ENCODE results near the gene LNX1. TPM values are rescaled to one million over a fixed set of nuclear protein-coding genes. Genes with fewer than 3 reads are reported as not detected.

The LNX1 gene
- total and polyA plus RNA-seq, 2 of the 8 experiments (the other 6 are each of a cell fraction or from before 2014, with no cell fraction given) = 2.7 to 3.8 TPM

GRCh38 chr4:53598483-53598882 is 7.2 kb upstream of the LNX1 start (continued):
- TF ChIP-seq CBX8 (IDR thresholded peaks at IDR 0.05; ENCODE audit: borderline replicate concordance, low read depth, low read length) (no peak), POLR2A (IDR thresholded peaks at IDR 0.05; ENCODE audit: control extremely low read depth in 1 of 2, low read depth in 2 of 2, low read length in 2 of 2) (no peak), JUN (IDR thresholded peaks at IDR 0.05; ENCODE audit: low read depth, low read length) (no peak), HDAC6 (IDR thresholded peaks at IDR 0.05; ENCODE audit: low read depth, low read length) (no peak), SUZ12 (IDR thresholded peaks at IDR 0.05; ENCODE audit: low read length) (no peak), FOSL1 (IDR thresholded peaks at IDR 0.05; ENCODE audit: insufficient read depth, low read depth, low read length) (no peak)

All from H1 (cell line).